HG02763 (cell line): Measurements from ENCODE around the gene APBB2.
"Not testable (repeated sequence)": the region's sequence is repeated elsewhere in the genome, so short reads cannot be mapped to it uniquely, and the experiment has no call there.

Experiments
- ATAC-seq: cut with Tn5 transposase; IDR thresholded peaks from one replicate; pipeline ENCODE4 v1.9.1; 2021; ENCODE audit warnings: mild to moderate bottlenecking, moderate library complexity; ENCODE audit not compliant: unreplicated experiment

Gene APBB2

GRCh38 chr4:41029098-41029497 is 185.2 kb downstream of the APBB2 start:
- no peak for ATAC-seq

GRCh38 chr4:41028392-41029076 is 185.8 kb downstream of the APBB2 start:
- ATAC-seq = no peak

- no peak for ATAC-seq
These were observed 187.4 kb downstream of the APBB2 start for GRCh38 chr4:41026971-41027370.

GRCh38 chr4:41025824-41026223 is 188.5 kb downstream of the APBB2 start:
- no peak for ATAC-seq

GRCh38 chr4:41024556-41025491 is 189.5 kb downstream of the APBB2 start:
- no peak for ATAC-seq

GRCh38 chr4:41022116-41022515 is 192.2 kb downstream of the APBB2 start:
- ATAC-seq = no peak

GRCh38 chr4:41015016-41015675 is 199.2 kb downstream of the APBB2 start:
- ATAC-seq = no peak

GRCh38 chr4:41014158-41014557 is 200.2 kb downstream of the APBB2 start:
- no peak for ATAC-seq

- no peak for ATAC-seq
These were observed 200.6 kb downstream of the APBB2 start for GRCh38 chr4:41013746-41014145.

- ATAC-seq = no peak
These were observed 201.4 kb downstream of the APBB2 start for GRCh38 chr4:41012911-41013310.

GRCh38 chr4:41012293-41012692 is 202.0 kb downstream of the APBB2 start:
- no peak for ATAC-seq

- ATAC-seq = no peak
These were observed 204.9 kb downstream of the APBB2 start for GRCh38 chr4:41009411-41009810.

GRCh38 chr4:41006141-41006540 is 208.2 kb downstream of the APBB2 start:
- no peak for ATAC-seq

- no peak for ATAC-seq
These were observed 212.0 kb downstream of the APBB2 start for GRCh38 chr4:41002309-41002708.

- ATAC-seq = no peak
These were observed 214.0 kb downstream of the APBB2 start for GRCh38 chr4:41000356-41000755.

GRCh38 chr4:40998675-40999358 is 215.5 kb downstream of the APBB2 start:
- ATAC-seq = no peak

GRCh38 chr4:40995850-40996249 is 218.5 kb downstream of the APBB2 start:
- no peak for ATAC-seq

GRCh38 chr4:40994321-40994720 is 220.0 kb downstream of the APBB2 start:
- ATAC-seq = not testable (repeated sequence)

- ATAC-seq = not testable (repeated sequence)
These were observed 221.0 kb downstream of the APBB2 start for GRCh38 chr4:40993296-40993693.

- peak; percentile 60 for ATAC-seq
These were observed 221.7 kb downstream of the APBB2 start for GRCh38 chr4:40992472-40993295.
